Measurements from ENCODE around the gene GJD3. TPM values are rescaled to one million over a fixed set of nuclear protein-coding genes. Genes with fewer than 3 reads are reported as not detected.

GJD3 gene
- total RNA-seq, 5 donors from 2014 or later (not counting 1 experiment from before 2014, with no cell fraction given): not detected

DNA sequence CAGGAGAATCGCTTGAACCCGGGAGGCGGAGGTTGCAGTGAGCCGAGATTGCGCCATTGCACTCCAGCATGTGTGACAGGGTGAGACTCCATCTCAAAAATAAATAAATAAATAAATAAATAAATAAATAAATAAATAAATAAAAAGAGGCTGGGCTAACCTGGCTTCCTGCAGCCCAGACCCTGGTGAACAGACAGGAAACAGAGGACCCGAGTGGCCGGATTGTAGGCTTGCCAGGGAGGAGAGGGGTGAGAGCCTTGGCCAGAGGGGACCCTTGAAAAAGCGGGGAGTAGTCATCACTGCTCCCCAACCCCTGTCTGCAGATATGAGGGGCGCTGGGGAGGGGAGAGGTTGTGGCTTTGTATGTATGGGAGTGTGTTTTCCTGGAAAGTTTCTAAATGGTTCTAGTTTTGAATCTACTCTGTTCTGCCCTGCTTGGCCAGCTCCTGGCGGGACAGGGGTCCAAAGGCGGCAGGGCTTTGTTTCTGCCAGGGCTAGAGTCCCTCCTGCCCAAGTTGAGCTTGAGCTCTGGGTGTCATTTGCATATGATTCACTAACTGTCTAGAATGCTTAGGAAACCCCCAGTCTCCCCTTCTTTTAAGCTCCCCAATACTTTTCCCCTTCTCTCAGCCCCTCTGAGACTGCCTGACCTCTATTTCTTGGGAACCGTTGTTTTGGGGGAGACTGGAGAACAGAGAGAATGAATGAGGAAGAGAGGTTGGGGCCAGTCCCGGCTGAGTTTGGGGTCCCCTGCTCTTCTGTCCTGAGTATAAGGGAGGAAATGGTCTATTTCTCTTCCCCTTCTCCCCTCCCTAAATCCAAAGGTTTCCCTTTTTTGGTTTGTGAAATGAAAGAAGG lies 39.2 kb downstream of the GJD3 start:
- Histone ChIP-seq H3K4me3 (ENCODE audit: control insufficient read depth in 1 of 2, extremely low read depth in 1 of 2, low read length in 1 of 2) (peak overlapping the region; percentile 15 to 44), H3K9me3 (no peaks in the 10 kb centered on the region), H3K27me3 (replicated peaks in 1 of 2; ENCODE audit: control insufficient read depth in 2 of 2, extremely low read depth in 1 of 2, insufficient read depth in 2 of 2, low read length in 1 of 2) (no peaks in the 10 kb centered on the region), H3K36me3 (ENCODE audit: control insufficient read depth in 2 of 2, extremely low read depth in 1 of 2, insufficient read depth in 1 of 2, low read length in 1 of 2) (peaks cover 0 to 2% of the 10 kb centered on the region in 2 donors), H3K27ac (ENCODE audit: low read length) (peak overlapping the region; percentile 99), H3K4me1 (ENCODE audit: control insufficient read depth in 1 of 2, extremely low read depth in 1 of 2, insufficient read depth in 2 of 2, low read length in 2 of 2) (peaks cover 65 to 97% of the 10 kb centered on the region in 2 experiments)
- Mint-ChIP-seq H3K27ac (peak overlapping the region; percentile 99 to 100), H3K4me1 (peaks cover 92 to 97% (median 94%) of the 10 kb centered on the region in 3 donors), H3K36me3 (peaks cover 4% of the 10 kb centered on the region), H3K27me3 (no peaks in the 10 kb centered on the region), H3K9me3 (no peaks in the 10 kb centered on the region), H3K4me3 (peak overlapping the region; percentile 79 to 91 (median 89))
- ChIA-PET CTCF (interaction anchor here (0.7 to 1.6 kb wide), 7 partner anchors 8 to 312 kb away, joined by 3 to 9 read pairs (median 4); no protein-coding TSS in a partner anchor), POLR2A (interaction anchor here (0.5 to 1.8 kb wide), 11 partner anchors 14 to 1428 kb away, joined by 3 to 20 read pairs (median 5); partner anchors contain the start of gene MSL1 (in 1 of the 2))
- 48% methylated on average over 4 of the region's 13 CpGs for WGBS (ENCODE audit: insufficient coverage)
- ATAC-seq (replicated peaks in 1 of 4) (no peak), DNase-seq (peak in 3 of 35 experiments; percentile 19 to 75 (median 44))

DNA sequence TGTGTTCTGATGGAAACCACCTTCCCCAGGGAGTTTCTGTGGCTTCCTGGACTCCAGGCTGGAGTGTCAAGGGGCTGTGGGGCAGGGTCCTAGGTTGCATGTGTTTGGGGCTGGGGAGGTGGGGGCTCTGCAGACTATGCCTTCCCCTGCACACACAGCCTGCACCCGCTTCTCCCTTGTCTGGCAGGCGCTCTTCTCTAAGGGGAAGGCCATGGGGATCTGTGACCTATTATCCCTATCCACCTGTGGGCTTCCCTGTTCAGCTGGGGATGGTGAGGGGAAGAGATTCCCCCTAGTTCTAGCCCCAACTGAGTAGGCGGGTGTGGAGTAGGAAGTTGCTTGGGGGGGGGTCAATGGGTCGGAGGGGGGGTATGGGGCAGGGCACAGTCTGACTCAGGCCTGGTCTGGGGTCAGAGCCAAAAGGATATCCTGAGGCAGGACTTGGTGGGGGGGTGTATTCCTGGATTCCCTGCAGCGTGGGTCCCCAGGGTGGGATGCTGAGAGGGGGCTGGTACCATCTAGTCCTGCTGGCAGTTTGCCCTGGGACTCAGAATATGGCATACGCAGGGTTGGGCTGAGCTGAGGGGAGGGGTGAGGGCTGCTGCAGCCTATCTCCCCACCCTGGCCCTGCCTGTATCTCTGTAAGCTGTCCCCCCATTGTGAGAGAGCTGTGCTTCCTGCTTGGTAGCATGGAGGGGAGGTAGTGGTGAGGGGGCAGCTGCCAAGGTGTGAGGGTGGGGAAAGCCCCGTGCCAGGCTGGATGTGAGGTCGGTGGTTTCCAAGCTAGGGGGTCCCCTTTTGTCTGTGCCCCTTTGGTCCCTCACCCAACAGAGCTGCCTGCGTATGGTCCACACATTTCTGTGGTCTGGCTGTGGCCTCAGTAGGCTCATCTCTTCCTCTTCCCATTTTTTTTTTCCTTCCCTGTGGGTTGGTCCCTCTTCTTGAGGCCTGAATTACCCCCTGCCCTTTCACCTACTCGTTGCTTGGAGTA lies 40.9 kb downstream of the GJD3 start:
- peaks cover 57 to 98% of the 10 kb centered on the region in 2 experiments for H3K4me1 ChIP-seq (ENCODE audit: control insufficient read depth in 1 of 2, extremely low read depth in 1 of 2, insufficient read depth in 2 of 2, low read length in 2 of 2)
- peak overlapping the region; percentile 99 for H3K27ac ChIP-seq (ENCODE audit: low read length)
- no peaks in the 10 kb centered on the region for H3K27me3 ChIP-seq (replicated peaks in 1 of 2; ENCODE audit: control insufficient read depth in 2 of 2, extremely low read depth in 1 of 2, insufficient read depth in 2 of 2, low read length in 1 of 2)
- DNase-seq (peak in 34 of 35 experiments; percentile 37 to 94 (median 83)), ATAC-seq (replicated peaks in 1 of 4) (peak; percentile 2 to 56 (median 3))
- Mint-ChIP-seq H3K4me3 (peak overlapping the region; percentile 91 to 96 (median 94)), H3K27me3 (no peaks in the 10 kb centered on the region), H3K27ac (peak overlapping the region; percentile 99 to 100), H3K36me3 (peaks cover 4% of the 10 kb centered on the region), H3K9me3 (no peaks in the 10 kb centered on the region), H3K4me1 (peaks cover 89 to 97% (median 94%) of the 10 kb centered on the region in 3 donors)
- H3K36me3 ChIP-seq (ENCODE audit: control insufficient read depth in 2 of 2, extremely low read depth in 1 of 2, insufficient read depth in 1 of 2, low read length in 1 of 2): peaks cover 0 to 2% of the 10 kb centered on the region in 2 donors
- H3K9me3 ChIP-seq: no peaks in the 10 kb centered on the region
- peak overlapping the region; percentile 83 to 99 for H3K4me3 ChIP-seq (ENCODE audit: control insufficient read depth in 1 of 2, extremely low read depth in 1 of 2, low read length in 1 of 2)
- CTCF ChIA-PET: interaction anchor here (0.6 to 1.5 kb wide), 9 partner anchors 16 to 546 kb away, joined by 3 to 5 read pairs (median 3); no protein-coding TSS in a partner anchor
- WGBS (ENCODE audit: insufficient coverage): 16% methylated on average over 4 of the region's 10 CpGs
- POLR2A ChIA-PET: interaction anchor here (0.6 to 1.7 kb wide), 6 partner anchors 17 to 256 kb away, joined by 3 to 15 read pairs (median 4); no protein-coding TSS in a partner anchor

DNA sequence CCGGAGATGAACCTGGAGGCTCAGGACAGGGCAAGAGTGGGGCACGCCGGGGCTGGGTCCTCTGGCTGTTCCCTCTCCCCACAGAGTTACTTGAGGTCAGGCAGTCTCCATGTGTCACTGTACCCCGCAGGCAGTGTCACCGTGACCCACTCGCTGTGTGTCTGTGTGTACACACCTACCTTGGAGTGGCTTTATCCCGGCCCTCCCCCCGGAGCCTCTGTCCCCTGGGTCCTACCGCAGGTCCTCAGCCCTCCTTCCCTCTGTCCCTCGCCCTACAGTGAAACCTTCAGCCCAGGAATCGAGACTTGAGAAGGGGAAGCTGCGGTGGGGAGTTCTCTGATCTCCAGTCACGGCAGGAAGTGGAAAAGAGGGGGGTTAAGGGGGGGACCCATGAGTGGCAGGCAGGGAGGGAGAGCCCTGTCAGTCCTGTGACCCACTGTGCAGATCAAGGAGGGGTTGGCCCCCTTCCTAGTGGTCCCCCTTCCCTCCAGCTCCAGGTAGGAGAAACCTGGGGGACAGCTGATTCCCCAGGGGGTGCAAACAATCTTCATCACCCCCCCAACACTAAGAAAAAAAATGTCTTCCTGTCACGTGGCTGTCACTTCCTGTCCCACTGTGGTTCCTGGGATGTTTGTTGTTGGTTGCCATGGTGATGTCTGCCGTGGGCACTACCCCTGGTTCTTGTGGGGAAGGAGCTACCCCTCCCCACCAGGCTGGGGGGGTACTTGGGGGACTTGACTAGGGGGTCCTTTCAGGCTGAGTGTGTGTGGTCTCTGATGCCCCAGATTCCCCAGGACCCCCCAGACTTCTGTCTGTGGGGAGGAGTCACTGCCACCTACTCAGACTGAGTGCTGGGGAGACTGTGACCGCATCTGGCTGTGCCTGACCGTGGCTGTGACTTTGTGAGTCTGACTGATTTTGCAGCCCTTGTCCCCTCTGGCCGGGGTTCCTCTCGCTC lies 41.9 kb downstream of the GJD3 start:
- Mint-ChIP-seq H3K27me3 (no peaks in the 10 kb centered on the region), H3K4me3 (peak overlapping the region; percentile 91 to 96 (median 94)), H3K27ac (peak overlapping the region; percentile 99 to 100), H3K9me3 (no peaks in the 10 kb centered on the region), H3K36me3 (no peaks in the 10 kb centered on the region), H3K4me1 (peaks cover 84 to 96% (median 88%) of the 10 kb centered on the region in 3 donors)
- H3K4me3 ChIP-seq (ENCODE audit: control insufficient read depth in 1 of 2, extremely low read depth in 1 of 2, low read length in 1 of 2): peak overlapping the region; percentile 83 to 99
- POLR2A ChIA-PET: interaction anchor here (0.6 to 1.6 kb wide), 8 partner anchors 8 to 257 kb away, joined by 3 to 15 read pairs (median 4); no protein-coding TSS in a partner anchor
- no peaks in the 10 kb centered on the region for H3K9me3 ChIP-seq
- WGBS (ENCODE audit: insufficient coverage): 3% methylated on average over 8 of the region's 19 CpGs
- no peaks in the 10 kb centered on the region for H3K27me3 ChIP-seq (replicated peaks in 1 of 2; ENCODE audit: control insufficient read depth in 2 of 2, extremely low read depth in 1 of 2, insufficient read depth in 2 of 2, low read length in 1 of 2)
- H3K36me3 ChIP-seq (ENCODE audit: control insufficient read depth in 2 of 2, extremely low read depth in 1 of 2, insufficient read depth in 1 of 2, low read length in 1 of 2): peaks cover 0 to 2% of the 10 kb centered on the region in 2 donors
- ATAC-seq (replicated peaks in 1 of 4): peak; percentile 36 to 49 (median 46)
- peaks cover 48 to 96% of the 10 kb centered on the region in 2 experiments for H3K4me1 ChIP-seq (ENCODE audit: control insufficient read depth in 1 of 2, extremely low read depth in 1 of 2, insufficient read depth in 2 of 2, low read length in 2 of 2)
- CTCF ChIA-PET: interaction anchor here (0.6 to 1.6 kb wide), 7 partner anchors 8 to 547 kb away, joined by 3 to 5 read pairs (median 3); no protein-coding TSS in a partner anchor
- H3K27ac ChIP-seq (ENCODE audit: low read length): peak overlapping the region; percentile 99
- peak; percentile 76 to 98 (median 91) for DNase-seq

DNA sequence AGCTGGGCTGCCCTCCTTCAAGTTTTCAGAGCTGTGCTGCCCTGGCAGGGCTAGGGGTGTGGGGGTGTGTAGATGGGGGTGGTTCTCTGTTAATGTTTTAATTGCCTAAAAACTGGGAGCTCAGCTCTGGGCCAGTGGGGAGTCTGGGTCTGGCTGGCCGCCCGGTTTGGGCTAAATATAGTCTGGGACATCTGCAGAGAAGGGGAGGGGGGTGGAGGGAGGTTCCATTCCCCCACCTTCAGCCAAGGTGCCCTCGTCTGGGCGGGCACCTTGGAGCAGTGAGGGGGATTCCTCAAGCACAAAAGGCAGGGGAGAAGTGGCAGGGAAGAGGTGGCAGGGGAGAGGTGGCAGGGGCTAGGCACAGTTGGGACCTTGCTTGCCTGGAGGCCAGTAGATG lies 42.6 kb downstream of the GJD3 start:
- DNase-seq (no peak), ATAC-seq (replicated peaks in 1 of 4) (no peak)
- peaks cover 0 to 2% of the 10 kb centered on the region in 2 donors for H3K36me3 ChIP-seq (ENCODE audit: control insufficient read depth in 2 of 2, extremely low read depth in 1 of 2, insufficient read depth in 1 of 2, low read length in 1 of 2)
- H3K4me1 Mint-ChIP-seq: peaks cover 84 to 96% (median 88%) of the 10 kb centered on the region in 3 donors
- peaks cover 50 to 96% of the 10 kb centered on the region in 2 experiments for H3K4me1 ChIP-seq (ENCODE audit: control insufficient read depth in 1 of 2, extremely low read depth in 1 of 2, insufficient read depth in 2 of 2, low read length in 2 of 2)
- H3K9me3 ChIP-seq: no peaks in the 10 kb centered on the region
- H3K27ac ChIP-seq (ENCODE audit: low read length): peak overlapping the region; percentile 99
- CTCF ChIA-PET: interaction anchor here in 1 of 2 donors (1.5 to 1.6 kb wide), 2 partner anchors 9 to 28 kb away, joined by 3 to 4 read pairs; no protein-coding TSS in a partner anchor
- no peaks in the 10 kb centered on the region for H3K27me3 Mint-ChIP-seq
- POLR2A ChIA-PET: interaction anchor here (0.6 to 1.6 kb wide), 5 partner anchors 8 to 220 kb away, joined by 3 to 15 read pairs (median 4); no protein-coding TSS in a partner anchor
- no peaks in the 10 kb centered on the region for H3K27me3 ChIP-seq (replicated peaks in 1 of 2; ENCODE audit: control insufficient read depth in 2 of 2, extremely low read depth in 1 of 2, insufficient read depth in 2 of 2, low read length in 1 of 2)
- WGBS (ENCODE audit: insufficient coverage): no CpG with 5 or more reads among the region's 4 CpGs
- H3K4me3 ChIP-seq (ENCODE audit: control insufficient read depth in 1 of 2, extremely low read depth in 1 of 2, low read length in 1 of 2): peak overlapping the region; percentile 83 to 99
- H3K27ac Mint-ChIP-seq: peak overlapping the region; percentile 99 to 100
- peak overlapping the region; percentile 91 to 96 (median 94) for H3K4me3 Mint-ChIP-seq
- no peaks in the 10 kb centered on the region for H3K36me3 Mint-ChIP-seq
- H3K9me3 Mint-ChIP-seq: no peaks in the 10 kb centered on the region

DNA sequence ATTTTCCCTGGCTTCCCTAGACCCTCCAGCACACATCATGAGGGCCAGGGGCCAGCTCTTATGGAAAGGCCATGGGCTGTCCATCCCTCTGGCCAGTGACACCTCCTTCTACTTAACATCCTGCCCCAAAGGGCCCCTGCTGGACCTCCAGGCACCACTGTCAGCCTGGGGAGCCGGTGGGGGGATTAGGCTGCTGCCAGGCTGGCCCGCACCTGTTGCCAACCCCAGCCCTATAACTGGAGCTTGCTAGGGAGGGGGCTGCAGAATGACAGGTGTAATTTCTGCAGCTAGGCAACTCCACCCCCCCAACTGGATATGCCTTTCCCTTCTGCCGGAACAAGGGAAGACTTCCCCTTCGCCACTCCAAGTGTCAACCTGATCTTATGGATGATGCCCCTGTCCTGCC lies 43.0 kb downstream of the GJD3 start:
- Histone ChIP-seq H3K27me3 (replicated peaks in 1 of 2; ENCODE audit: control insufficient read depth in 2 of 2, extremely low read depth in 1 of 2, insufficient read depth in 2 of 2, low read length in 1 of 2) (no peaks in the 10 kb centered on the region), H3K4me1 (ENCODE audit: control insufficient read depth in 1 of 2, extremely low read depth in 1 of 2, insufficient read depth in 2 of 2, low read length in 2 of 2) (peaks cover 48 to 96% of the 10 kb centered on the region in 2 experiments), H3K9me3 (no peaks in the 10 kb centered on the region), H3K36me3 (ENCODE audit: control insufficient read depth in 2 of 2, extremely low read depth in 1 of 2, insufficient read depth in 1 of 2, low read length in 1 of 2) (peaks cover 0 to 2% of the 10 kb centered on the region in 2 donors), H3K27ac (ENCODE audit: low read length) (peak overlapping the region; percentile 99), H3K4me3 (ENCODE audit: control insufficient read depth in 1 of 2, extremely low read depth in 1 of 2, low read length in 1 of 2) (peak overlapping the region; percentile 83 to 99)
- peaks cover 82 to 92% (median 85%) of the 10 kb centered on the region in 3 donors for H3K4me1 Mint-ChIP-seq
- no peaks in the 10 kb centered on the region for H3K27me3 Mint-ChIP-seq
- no peaks in the 10 kb centered on the region for H3K9me3 Mint-ChIP-seq
- no peak for DNase-seq
- POLR2A ChIA-PET: interaction anchor here (0.6 to 1.1 kb wide), 3 partner anchors 22 to 221 kb away, joined by 3 to 4 read pairs (median 3); no protein-coding TSS in a partner anchor
- H3K4me3 Mint-ChIP-seq: peak overlapping the region; percentile 91 to 96 (median 94)
- WGBS (ENCODE audit: insufficient coverage): 80% methylated on average over 1 of the region's 4 CpGs
- CTCF ChIA-PET: interaction anchor here in 1 of 2 donors (1.6 kb wide), 1 partner anchor 9 kb away, joined by 4 read pairs; no protein-coding TSS in a partner anchor
- no peak for ATAC-seq (replicated peaks in 1 of 4)
- H3K36me3 Mint-ChIP-seq: no peaks in the 10 kb centered on the region
- peak overlapping the region; percentile 99 to 100 for H3K27ac Mint-ChIP-seq
